T47D (cell line): ENCODE data around the gene NCBP1.

ENCODE experiments used
- DNase-seq, 2 experiments: peaks; one replicate each; pipeline versions ENCODE4 v3.0.0 to v3.0.0-alpha.2; 2011 to 2012; ENCODE audit warnings: low read depth in 1 of 2, low spot score in 1 of 2
- JUND ChIP-seq: IDR thresholded peaks from 2 replicates; pipeline ENCODE4 v1.6.1; 2012; ENCODE audit warnings: low read depth
- in situ Hi-C: cut with HindIII; loops from 2 replicates; pipeline ENCODE4 v1.10.0; 2016; ENCODE audit warnings: low sequenced_read_pairs, low pct_unique_long_range_greater_than_20kb

NCBP1 gene

GRCh38 chr9:97714435-97714834 lies 80.8 kb downstream of the NCBP1 start:
- no peak for DNase-seq

GRCh38 chr9:97717866-97718265 lies 84.2 kb downstream of the NCBP1 start:
- DNase-seq, result no peak
- in situ Hi-C loops, result no loop called here
- TF ChIP-seq JUND, result no peak

More at GRCh38 chr9:97714435-97714834, 80.8 kb downstream of the NCBP1 start:
- no peak for TF ChIP-seq JUND
- in situ Hi-C loops, result no loop called here

- no peak for TF ChIP-seq JUND
- DNase-seq, result no peak
- in situ Hi-C loops, result no loop called here
Measured at GRCh38 chr9:97721396-97721795, 87.8 kb downstream of the NCBP1 start.

- in situ Hi-C loops, result no loop called here
Measured at GRCh38 chr9:97722331-97722730, 88.7 kb downstream of the NCBP1 start.

More at GRCh38 chr9:97722331-97722730, 88.7 kb downstream of the NCBP1 start:
- TF ChIP-seq JUND, result no peak
- DNase-seq, result no peak
